ENCODE results near the gene PNMT.

The PNMT gene

DNA sequence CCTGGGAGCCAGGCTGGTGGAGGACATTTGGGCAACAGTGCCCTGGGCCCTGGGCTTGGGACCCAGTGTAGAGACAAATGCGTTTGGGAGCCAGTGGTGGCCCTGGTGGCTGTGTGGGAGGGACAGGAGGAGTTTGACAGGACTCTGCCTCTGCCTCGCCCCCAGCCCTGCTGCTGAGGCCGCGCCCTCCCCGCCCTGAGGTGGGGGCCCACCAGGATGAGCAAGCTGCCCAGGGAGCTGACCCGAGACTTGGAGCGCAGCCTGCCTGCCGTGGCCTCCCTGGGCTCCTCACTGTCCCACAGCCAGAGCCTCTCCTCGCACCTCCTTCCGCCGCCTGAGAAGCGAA is 15.0 kb upstream of the PNMT start:
- TF ChIP-seq ZBTB7A (IDR thresholded peaks at IDR 0.05; ENCODE audit: low read depth), result no peak
- TF ChIP-seq TEAD4 (IDR thresholded peaks at IDR 0.05), result no peak
- TF ChIP-seq FOXM1 (IDR thresholded peaks at IDR 0.05; ENCODE audit: borderline replicate concordance, low read depth), result no peak
- TF ChIP-seq, protein P1, sequence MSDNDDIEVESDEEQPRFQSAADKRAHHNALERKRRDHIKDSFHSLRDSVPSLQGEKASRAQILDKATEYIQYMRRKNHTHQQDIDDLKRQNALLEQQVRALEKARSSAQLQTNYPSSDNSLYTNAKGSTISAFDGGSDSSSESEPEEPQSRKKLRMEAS (IDR thresholded peaks at IDR 0.05), result no peak
- no peak for TF ChIP-seq CEBPB (IDR thresholded peaks at IDR 0.05)
- no peak for TF ChIP-seq CREB1 (IDR thresholded peaks at IDR 0.05; ENCODE audit: low read depth)
- TF ChIP-seq TCF12 (IDR thresholded peaks at IDR 0.05; ENCODE audit: low read depth), result no peak
- TF ChIP-seq, protein P2, sequence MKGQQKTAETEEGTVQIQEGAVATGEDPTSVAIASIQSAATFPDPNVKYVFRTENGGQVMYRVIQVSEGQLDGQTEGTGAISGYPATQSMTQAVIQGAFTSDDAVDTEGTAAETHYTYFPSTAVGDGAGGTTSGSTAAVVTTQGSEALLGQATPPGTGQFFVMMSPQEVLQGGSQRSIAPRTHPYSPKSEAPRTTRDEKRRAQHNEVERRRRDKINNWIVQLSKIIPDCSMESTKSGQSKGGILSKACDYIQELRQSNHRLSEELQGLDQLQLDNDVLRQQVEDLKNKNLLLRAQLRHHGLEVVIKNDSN (IDR thresholded peaks at IDR 0.05), result no peak
- TF ChIP-seq TAF1 (IDR thresholded peaks at IDR 0.05; ENCODE audit: low read depth), result no peak
- no peak for TF ChIP-seq EP300 (IDR thresholded peaks at IDR 0.05; ENCODE audit: borderline replicate concordance)
- TF ChIP-seq NFIC (IDR thresholded peaks at IDR 0.05), result no peak
- TF ChIP-seq RAD21 (IDR thresholded peaks at IDR 0.05; ENCODE audit: low read depth), result no peak
- TF ChIP-seq YY1 (IDR thresholded peaks at IDR 0.05; ENCODE audit: low read depth), result no peak
- TF ChIP-seq, protein P3, sequence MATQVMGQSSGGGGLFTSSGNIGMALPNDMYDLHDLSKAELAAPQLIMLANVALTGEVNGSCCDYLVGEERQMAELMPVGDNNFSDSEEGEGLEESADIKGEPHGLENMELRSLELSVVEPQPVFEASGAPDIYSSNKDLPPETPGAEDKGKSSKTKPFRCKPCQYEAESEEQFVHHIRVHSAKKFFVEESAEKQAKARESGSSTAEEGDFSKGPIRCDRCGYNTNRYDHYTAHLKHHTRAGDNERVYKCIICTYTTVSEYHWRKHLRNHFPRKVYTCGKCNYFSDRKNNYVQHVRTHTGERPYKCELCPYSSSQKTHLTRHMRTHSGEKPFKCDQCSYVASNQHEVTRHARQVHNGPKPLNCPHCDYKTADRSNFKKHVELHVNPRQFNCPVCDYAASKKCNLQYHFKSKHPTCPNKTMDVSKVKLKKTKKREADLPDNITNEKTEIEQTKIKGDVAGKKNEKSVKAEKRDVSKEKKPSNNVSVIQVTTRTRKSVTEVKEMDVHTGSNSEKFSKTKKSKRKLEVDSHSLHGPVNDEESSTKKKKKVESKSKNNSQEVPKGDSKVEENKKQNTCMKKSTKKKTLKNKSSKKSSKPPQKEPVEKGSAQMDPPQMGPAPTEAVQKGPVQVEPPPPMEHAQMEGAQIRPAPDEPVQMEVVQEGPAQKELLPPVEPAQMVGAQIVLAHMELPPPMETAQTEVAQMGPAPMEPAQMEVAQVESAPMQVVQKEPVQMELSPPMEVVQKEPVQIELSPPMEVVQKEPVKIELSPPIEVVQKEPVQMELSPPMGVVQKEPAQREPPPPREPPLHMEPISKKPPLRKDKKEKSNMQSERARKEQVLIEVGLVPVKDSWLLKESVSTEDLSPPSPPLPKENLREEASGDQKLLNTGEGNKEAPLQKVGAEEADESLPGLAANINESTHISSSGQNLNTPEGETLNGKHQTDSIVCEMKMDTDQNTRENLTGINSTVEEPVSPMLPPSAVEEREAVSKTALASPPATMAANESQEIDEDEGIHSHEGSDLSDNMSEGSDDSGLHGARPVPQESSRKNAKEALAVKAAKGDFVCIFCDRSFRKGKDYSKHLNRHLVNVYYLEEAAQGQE (IDR thresholded peaks at IDR 0.05; ENCODE audit: low read depth), result no peak
- TF ChIP-seq EGR1 (IDR thresholded peaks at IDR 0.05), result no peak

GRCh38 chr17:39653662-39654331 is 14.5 kb upstream of the PNMT start:
- TF ChIP-seq RAD21 (IDR thresholded peaks at IDR 0.05; ENCODE audit: low read depth) (peak; percentile 45; the same call in 1 of the 2 replicates), TEAD4 (IDR thresholded peaks at IDR 0.05) (no peak)

GRCh38 chr17:39655105-39655504 is 13.1 kb upstream of the PNMT start:
- TF ChIP-seq ZBTB7A (IDR thresholded peaks at IDR 0.05; ENCODE audit: low read depth) (no peak), RAD21 (IDR thresholded peaks at IDR 0.05; ENCODE audit: low read depth) (no peak)
- TF ChIP-seq, protein P1 (IDR thresholded peaks at IDR 0.05), result no peak

- TF ChIP-seq FOXM1 (IDR thresholded peaks at IDR 0.05; ENCODE audit: borderline replicate concordance, low read depth), result no peak
- TF ChIP-seq, protein P2 (IDR thresholded peaks at IDR 0.05), result no peak
- TF ChIP-seq CEBPB (IDR thresholded peaks at IDR 0.05), result no peak
- no peak for TF ChIP-seq NFIC (IDR thresholded peaks at IDR 0.05)
- TF ChIP-seq RAD21 (IDR thresholded peaks at IDR 0.05; ENCODE audit: low read depth), result no peak
- TF ChIP-seq EP300 (IDR thresholded peaks at IDR 0.05; ENCODE audit: borderline replicate concordance), result no peak
- TF ChIP-seq YY1 (IDR thresholded peaks at IDR 0.05; ENCODE audit: low read depth), result no peak
- no peak for TF ChIP-seq TCF12 (IDR thresholded peaks at IDR 0.05; ENCODE audit: low read depth)
- TF ChIP-seq CREB1 (IDR thresholded peaks at IDR 0.05; ENCODE audit: low read depth), result no peak
- TF ChIP-seq, protein P3 (IDR thresholded peaks at IDR 0.05; ENCODE audit: low read depth), result no peak
- no peak for TF ChIP-seq TEAD4 (IDR thresholded peaks at IDR 0.05)
Measured at GRCh38 chr17:39658346-39658745, 9.9 kb upstream of the PNMT start.

DNA sequence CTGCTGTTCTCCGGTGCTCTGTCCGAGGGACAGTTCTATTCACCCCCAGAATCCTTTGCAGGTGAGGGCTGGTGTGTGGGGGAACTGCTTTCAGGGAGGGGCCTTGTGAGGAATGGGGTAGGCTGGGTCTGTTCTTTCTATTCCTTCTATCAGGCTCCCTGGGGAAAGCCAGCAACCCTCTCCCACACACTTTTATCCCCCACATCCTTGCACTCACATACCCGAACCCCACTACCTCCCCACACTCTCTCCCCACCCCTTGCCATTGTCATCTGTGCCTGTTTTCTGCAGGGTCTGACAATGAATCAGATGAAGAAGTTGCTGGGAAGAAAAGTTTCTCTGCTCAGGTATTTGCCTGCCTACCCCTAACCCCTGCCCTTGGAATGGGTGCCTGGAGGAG is 9.5 kb upstream of the PNMT start:
- TF ChIP-seq TCF12 (IDR thresholded peaks at IDR 0.05; ENCODE audit: low read depth) (no peak), TAF1 (IDR thresholded peaks at IDR 0.05; ENCODE audit: low read depth) (no peak), CEBPB (IDR thresholded peaks at IDR 0.05) (no peak), RAD21 (IDR thresholded peaks at IDR 0.05; ENCODE audit: low read depth) (no peak), NFIC (IDR thresholded peaks at IDR 0.05) (no peak), ZBTB7A (IDR thresholded peaks at IDR 0.05; ENCODE audit: low read depth) (no peak), EP300 (IDR thresholded peaks at IDR 0.05; ENCODE audit: borderline replicate concordance) (no peak), EGR1 (IDR thresholded peaks at IDR 0.05) (no peak), TEAD4 (IDR thresholded peaks at IDR 0.05) (no peak), FOXM1 (IDR thresholded peaks at IDR 0.05; ENCODE audit: borderline replicate concordance, low read depth) (no peak), CREB1 (IDR thresholded peaks at IDR 0.05; ENCODE audit: low read depth) (no peak), YY1 (IDR thresholded peaks at IDR 0.05; ENCODE audit: low read depth) (no peak)
- TF ChIP-seq, protein P3 (IDR thresholded peaks at IDR 0.05; ENCODE audit: low read depth), result no peak
- TF ChIP-seq, protein P2 (IDR thresholded peaks at IDR 0.05), result no peak
- TF ChIP-seq, protein P1 (IDR thresholded peaks at IDR 0.05), result no peak
